H9 (cell line): ENCODE results near the gene PTPRN2. TPM values are rescaled to one million over a fixed set of nuclear protein-coding genes. Genes with fewer than 3 reads are reported as not detected.

Experiments
- DNase-seq: peaks from one replicate; pipeline ENCODE4 v3.0.0-alpha.2; 2017
- H2AFZ ChIP-seq: one replicate; pipeline ENCODE4 v1.6.1; 2013; ENCODE audit warnings: mild to moderate bottlenecking, low read length, control low read depth, moderate library complexity
- H2AK5ac ChIP-seq: 2 replicates; pipeline ENCODE4 v1.6.1; 2013; ENCODE audit warnings: low read length, control low read depth, mixed read lengths; ENCODE audit not compliant: insufficient read length
- H2BK120ac ChIP-seq: one replicate; pipeline ENCODE4 v1.6.1; 2013; ENCODE audit warnings: low read depth, mild to moderate bottlenecking, low read length, control low read depth, inconsistent platforms; ENCODE audit not compliant: poor library complexity, severe bottlenecking
- H2BK12ac ChIP-seq: 2 replicates; pipeline ENCODE4 v1.6.1; 2013; ENCODE audit warnings: low read length, control low read depth, mixed read lengths, low read depth; ENCODE audit not compliant: insufficient read length
- H2BK15ac ChIP-seq: 2 replicates; pipeline ENCODE4 v1.6.1; 2013; ENCODE audit warnings: low read depth, low read length, control low read depth
- H2BK20ac ChIP-seq: one replicate; pipeline ENCODE4 v1.6.1; 2013; ENCODE audit warnings: low read depth, mild to moderate bottlenecking, low read length, control low read depth, inconsistent platforms; ENCODE audit not compliant: poor library complexity, severe bottlenecking
- H2BK5ac ChIP-seq: 2 replicates; pipeline ENCODE4 v1.6.1; 2013; ENCODE audit warnings: low read length, control low read depth, mixed read lengths; ENCODE audit not compliant: insufficient read length
- H3K14ac ChIP-seq: 2 replicates; pipeline ENCODE4 v1.6.1; 2013; ENCODE audit warnings: low read length, control low read depth; ENCODE audit not compliant: insufficient read depth
- H3K18ac ChIP-seq: 2 replicates; pipeline ENCODE4 v1.6.1; 2013; ENCODE audit warnings: low read depth, mild to moderate bottlenecking, mixed read lengths, low read length, control low read depth; ENCODE audit not compliant: insufficient read length
- H3K23ac ChIP-seq: 2 replicates; pipeline ENCODE4 v1.6.1; 2013; ENCODE audit warnings: low read length, control low read depth, mixed read lengths, low read depth; ENCODE audit not compliant: insufficient read length
- H3K23me2 ChIP-seq: 2 replicates; pipeline ENCODE4 v1.6.1; 2013; ENCODE audit warnings: low read depth, mild to moderate bottlenecking, mixed read lengths, low read length, control low read depth; ENCODE audit not compliant: insufficient read length, poor library complexity, severe bottlenecking
- H3K27ac ChIP-seq: 2 replicates; pipeline ENCODE4 v1.5.1; 2013; ENCODE audit warnings: low read length, control low read depth, mixed read lengths, low read depth; ENCODE audit not compliant: insufficient read length
- H3K27me3 ChIP-seq: 2 replicates; pipeline ENCODE4 v1.6.1; 2013; ENCODE audit warnings: low read length, control low read depth, inconsistent platforms; ENCODE audit not compliant: insufficient read depth
- H3K4ac ChIP-seq: 2 replicates; pipeline ENCODE4 v1.6.1; 2013; ENCODE audit warnings: low read depth, mild to moderate bottlenecking, control low read depth, inconsistent platforms, low read length, moderate library complexity
- H3K4me1 ChIP-seq: 2 replicates; pipeline ENCODE4 v1.6.1; 2013; ENCODE audit warnings: low read length, control low read depth, inconsistent platforms; ENCODE audit not compliant: insufficient read depth
- H3K4me2 ChIP-seq: 2 replicates; pipeline ENCODE4 v1.6.1; 2013; ENCODE audit warnings: low read length, control low read depth, mixed read lengths; ENCODE audit not compliant: insufficient read length, insufficient read depth
- H3K56ac ChIP-seq: 2 replicates; pipeline ENCODE4 v1.6.1; 2013; ENCODE audit warnings: low read depth, mild to moderate bottlenecking, mixed read lengths, low read length, control low read depth; ENCODE audit not compliant: insufficient read length
- H3K79me1 ChIP-seq: 2 replicates; pipeline ENCODE4 v1.6.1; 2013; ENCODE audit warnings: low read depth, mild to moderate bottlenecking, moderate library complexity, low read length, control low read depth, inconsistent platforms; ENCODE audit not compliant: insufficient read depth, poor library complexity, severe bottlenecking
- H3K79me2 ChIP-seq: 2 replicates; pipeline ENCODE4 v1.6.1; 2013; ENCODE audit warnings: low read length, control low read depth, inconsistent platforms; ENCODE audit not compliant: insufficient read depth
- H3K9ac ChIP-seq: 2 replicates; pipeline ENCODE4 v1.6.1; 2013; ENCODE audit warnings: low read length, control low read depth, mixed read lengths; ENCODE audit not compliant: insufficient read length; ENCODE audit errors: extremely low read depth
- H3K9me3 ChIP-seq: one replicate; pipeline ENCODE4 v1.6.1; 2013; ENCODE audit warnings: low read depth, low read length, inconsistent platforms; ENCODE audit not compliant: control insufficient read depth
- H3T11ph ChIP-seq: one replicate; pipeline ENCODE4 v1.6.1; 2013; ENCODE audit warnings: mild to moderate bottlenecking, low read length, control low read depth, inconsistent platforms
- H4K20me1 ChIP-seq: one replicate; pipeline ENCODE4 v1.6.1; 2013; ENCODE audit not compliant: control insufficient read depth, insufficient read length, insufficient read depth
- H4K5ac ChIP-seq: 2 replicates; pipeline ENCODE4 v1.6.1; 2013; ENCODE audit warnings: low read depth, mild to moderate bottlenecking, mixed read lengths, low read length, control low read depth; ENCODE audit not compliant: insufficient read length
- H4K8ac ChIP-seq: replicated peaks from 2 replicates; pipeline ENCODE4 v1.6.1; 2013; ENCODE audit warnings: low read length, control low read depth, mixed read lengths, low read depth; ENCODE audit not compliant: insufficient read length
- H4K91ac ChIP-seq: 2 replicates; pipeline ENCODE4 v1.6.1; 2013; ENCODE audit warnings: low read depth, mild to moderate bottlenecking, moderate library complexity, mixed read lengths, low read length, control low read depth; ENCODE audit not compliant: insufficient read length
- H3K27ac Mint-ChIP-seq, 3 experiments: 2 replicates in 2 of 3; 3 replicates in 1 of 3; pipeline ENCODE4 v1.8.0; 2020 to 2021; ENCODE audit warnings: mixed read lengths in 3 of 3, mild to moderate bottlenecking in 1 of 3, moderate library complexity in 1 of 3
- H3K27me3 Mint-ChIP-seq: 2 replicates; pipeline ENCODE4 v1.8.0; 2021; ENCODE audit warnings: low read depth, mild to moderate bottlenecking, moderate library complexity, mixed read lengths
- H3K36me3 Mint-ChIP-seq, 3 experiments: 2 replicates in 2 of 3; 3 replicates in 1 of 3; pipeline ENCODE4 v1.8.0; 2020 to 2021; ENCODE audit warnings: low read depth in 3 of 3, mixed read lengths in 3 of 3; ENCODE audit not compliant: insufficient read depth in 1 of 3
- H3K4me1 Mint-ChIP-seq, 2 experiments: 2 replicates each; pipeline ENCODE4 v1.8.0; 2020; ENCODE audit warnings: mixed read lengths in 2 of 2
- H3K4me3 Mint-ChIP-seq, 2 experiments: 2 replicates in 1 of 2; 3 replicates in 1 of 2; pipeline ENCODE4 v1.8.0; 2020 to 2021; ENCODE audit warnings: mild to moderate bottlenecking in 2 of 2, mixed read lengths in 2 of 2, moderate library complexity in 1 of 2
- H3K9me3 Mint-ChIP-seq, 2 experiments: 2 replicates in 1 of 2; 3 replicates in 1 of 2; pipeline ENCODE4 v1.8.0; 2020; ENCODE audit warnings: mild to moderate bottlenecking in 2 of 2, mixed read lengths in 2 of 2, moderate library complexity in 1 of 2
- WGBS: extraction: QIAGEN DNeasy Blood & Tissue Kit; methylation state at CpG from one replicate; pipeline ENCODE4 v1.1.7; 2013; ENCODE audit warnings: missing lambda C conversion rate, low lambda C conversion rate, mixed read lengths; ENCODE audit not compliant: insufficient read length; ENCODE audit errors: extremely low coverage; 5-methylcytosine and 5-hydroxymethylcytosine counted together
- total RNA-seq: library from RNA; stranded (reverse); gene quantifications from 2 replicates; pipeline ENCODE4 v1.2.1, GENCODE V29; 2021
- TF ChIP-seq, protein P1 (sequence below): fragments of 200-600 bp; sonication (generic); conservative IDR thresholded peaks from 3 replicates; pipeline ENCODE4 v1.8.0; 2021; ENCODE audit warnings: antibody characterized with exemption, mild to moderate bottlenecking

PTPRN2 gene
- total RNA-seq, 1 experiment from 2014 or later = 5.2 TPM

DNA sequence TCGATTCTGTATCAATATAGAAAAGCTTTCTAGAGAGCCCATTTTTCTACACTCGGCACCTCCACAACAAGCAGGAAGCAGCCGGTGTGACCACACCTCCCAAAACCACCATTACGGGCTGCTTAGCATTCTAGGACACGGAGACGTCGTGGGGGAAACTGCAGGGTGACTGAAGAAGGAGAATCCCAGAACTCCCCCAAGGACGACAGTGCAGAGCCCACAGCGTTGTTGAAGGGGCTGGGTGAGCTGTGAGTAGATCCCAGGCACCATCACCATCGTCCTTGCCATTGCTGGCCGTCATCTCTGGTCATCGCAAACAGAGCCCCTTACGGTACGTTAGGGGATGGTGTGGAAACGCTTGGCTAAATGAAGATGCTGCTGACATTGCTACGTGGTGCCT is 351.8 kb downstream of the PTPRN2 start:
- H3K27me3 ChIP-seq = no peaks in the 10 kb centered on the region
- no peaks in the 10 kb centered on the region for H4K20me1 ChIP-seq
- no peak overlapping the region for H3K9ac ChIP-seq
- DNase-seq = no peak
- no peak overlapping the region for H3K23ac ChIP-seq
- no peak overlapping the region for H3K27ac Mint-ChIP-seq
- WGBS = no CpG with 5 or more reads among the region's 16 CpGs
- H2BK120ac ChIP-seq = no peak overlapping the region
- H3K9me3 ChIP-seq = no peaks in the 10 kb centered on the region
- H3K56ac ChIP-seq = no peak overlapping the region
- H3K4me1 ChIP-seq = no peaks in the 10 kb centered on the region
- no peaks in the 10 kb centered on the region for H3K23me2 ChIP-seq
- H3K4me2 ChIP-seq = no peak overlapping the region
- H3K9me3 Mint-ChIP-seq = peaks cover 16% of the 10 kb centered on the region in 2 experiments
- H4K91ac ChIP-seq = no peak overlapping the region
- H3K4ac ChIP-seq = no peak overlapping the region
- no peak overlapping the region for H4K5ac ChIP-seq
- H4K8ac ChIP-seq = no peak overlapping the region
- no peak overlapping the region for H3K27ac ChIP-seq
- H2BK5ac ChIP-seq = no peak overlapping the region
- no peak overlapping the region for H3T11ph ChIP-seq
- H2BK12ac ChIP-seq = no peak overlapping the region
- H2AFZ ChIP-seq = no peak overlapping the region
- TF ChIP-seq, protein P1, sequence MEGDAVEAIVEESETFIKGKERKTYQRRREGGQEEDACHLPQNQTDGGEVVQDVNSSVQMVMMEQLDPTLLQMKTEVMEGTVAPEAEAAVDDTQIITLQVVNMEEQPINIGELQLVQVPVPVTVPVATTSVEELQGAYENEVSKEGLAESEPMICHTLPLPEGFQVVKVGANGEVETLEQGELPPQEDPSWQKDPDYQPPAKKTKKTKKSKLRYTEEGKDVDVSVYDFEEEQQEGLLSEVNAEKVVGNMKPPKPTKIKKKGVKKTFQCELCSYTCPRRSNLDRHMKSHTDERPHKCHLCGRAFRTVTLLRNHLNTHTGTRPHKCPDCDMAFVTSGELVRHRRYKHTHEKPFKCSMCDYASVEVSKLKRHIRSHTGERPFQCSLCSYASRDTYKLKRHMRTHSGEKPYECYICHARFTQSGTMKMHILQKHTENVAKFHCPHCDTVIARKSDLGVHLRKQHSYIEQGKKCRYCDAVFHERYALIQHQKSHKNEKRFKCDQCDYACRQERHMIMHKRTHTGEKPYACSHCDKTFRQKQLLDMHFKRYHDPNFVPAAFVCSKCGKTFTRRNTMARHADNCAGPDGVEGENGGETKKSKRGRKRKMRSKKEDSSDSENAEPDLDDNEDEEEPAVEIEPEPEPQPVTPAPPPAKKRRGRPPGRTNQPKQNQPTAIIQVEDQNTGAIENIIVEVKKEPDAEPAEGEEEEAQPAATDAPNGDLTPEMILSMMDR = no peak
- H3K18ac ChIP-seq = no peak overlapping the region
- H3K14ac ChIP-seq = no peak overlapping the region
- no peak overlapping the region for H2AK5ac ChIP-seq
- H3K4me3 Mint-ChIP-seq = no peak overlapping the region
- H2BK20ac ChIP-seq = no peak overlapping the region
- H3K79me1 ChIP-seq = no peaks in the 10 kb centered on the region
- no peaks in the 10 kb centered on the region for H3K79me2 ChIP-seq
- H3K36me3 Mint-ChIP-seq = peaks cover 0 to 11% (median 8%) of the 10 kb centered on the region in 3 experiments; a peak in 4 of 7 replicates
- H3K27me3 Mint-ChIP-seq = no peaks in the 10 kb centered on the region
- H3K4me1 Mint-ChIP-seq = peaks cover 4 to 5% of the 10 kb centered on the region in 2 experiments; a peak in 2 of 4 replicates
- no peak overlapping the region for H2BK15ac ChIP-seq
